Subcutaneous abdominal adipose tissue (tissue), 5 donors: Measurements from ENCODE around the gene PIM1.

Source experiments
- H3K27ac ChIP-seq: one replicate; pipeline ENCODE4 v1.7.0; 2013; ENCODE audit warnings: low read depth, mild to moderate bottlenecking, inconsistent platforms, low read length, moderate library complexity
- H3K27me3 ChIP-seq, 5 donors: one replicate each; pipeline ENCODE4 v1.7.0; 2013; ENCODE audit warnings: low read length in 5 of 5, inconsistent platforms in 1 of 5; ENCODE audit not compliant: control insufficient read depth in 5 of 5, insufficient read depth in 4 of 5
- H3K36me3 ChIP-seq, 5 donors: one replicate each; pipeline ENCODE4 v1.7.0; 2013; ENCODE audit warnings: low read length in 5 of 5; ENCODE audit not compliant: control insufficient read depth in 5 of 5, insufficient read depth in 5 of 5
- H3K4me1 ChIP-seq, 5 donors: one replicate each; pipeline ENCODE4 v1.7.0; 2013; ENCODE audit warnings: low read length in 5 of 5, mild to moderate bottlenecking in 3 of 5, moderate library complexity in 1 of 5; ENCODE audit not compliant: control insufficient read depth in 5 of 5, insufficient read depth in 5 of 5
- H3K4me3 ChIP-seq, 5 donors: one replicate each; pipeline ENCODE4 v1.7.0; 2013; ENCODE audit warnings: low read length in 5 of 5, low read depth in 1 of 5
- H3K9ac ChIP-seq, 5 donors: one replicate each; pipeline ENCODE4 v1.7.0; 2013; ENCODE audit warnings: low read length in 5 of 5, mild to moderate bottlenecking in 4 of 5, moderate library complexity in 3 of 5
- H3K9me3 ChIP-seq, 5 donors: one replicate each; pipeline ENCODE4 v1.7.0; 2013; ENCODE audit warnings: low read length in 5 of 5; ENCODE audit not compliant: control insufficient read depth in 5 of 5
- donor health status: healthy.
- donor health status: healthy.
- donor health status: healthy.
- donor health status: healthy.
- donor health status: healthy.

PIM1 gene

GRCh38 chr6:37205175-37205996, 35.4 kb downstream of the PIM1 start:
- Histone ChIP-seq H3K27ac (no peak overlapping the region), H3K27me3 (no peaks in the 10 kb centered on the region), H3K9ac (no peak overlapping the region), H3K4me3 (no peak overlapping the region), H3K4me1 (peaks cover 0 to 3% (median 0%) of the 10 kb centered on the region in 5 donors), H3K9me3 (no peaks in the 10 kb centered on the region), H3K36me3 (no peaks in the 10 kb centered on the region)

- H3K27me3 ChIP-seq = no peaks in the 10 kb centered on the region
- no peak overlapping the region for H3K9ac ChIP-seq
- H3K36me3 ChIP-seq = no peaks in the 10 kb centered on the region
- H3K9me3 ChIP-seq = no peaks in the 10 kb centered on the region
- no peak overlapping the region for H3K4me3 ChIP-seq
- H3K4me1 ChIP-seq = peaks cover 0 to 3% (median 0%) of the 10 kb centered on the region in 5 donors
- no peak overlapping the region for H3K27ac ChIP-seq
Observed at GRCh38 chr6:37205997-37206340, 36.0 kb downstream of the PIM1 start.

- Histone ChIP-seq H3K27ac (no peak overlapping the region), H3K36me3 (no peaks in the 10 kb centered on the region), H3K4me3 (no peak overlapping the region), H3K27me3 (no peaks in the 10 kb centered on the region), H3K9me3 (no peaks in the 10 kb centered on the region), H3K9ac (no peak overlapping the region), H3K4me1 (peaks cover 0 to 3% (median 0%) of the 10 kb centered on the region in 5 donors)
Observed at GRCh38 chr6:37206622-37207021, 36.7 kb downstream of the PIM1 start.

GRCh38 chr6:37207903-37208456, 38.0 kb downstream of the PIM1 start:
- H3K36me3 ChIP-seq = no peaks in the 10 kb centered on the region
- no peaks in the 10 kb centered on the region for H3K27me3 ChIP-seq
- H3K27ac ChIP-seq = no peak overlapping the region
- no peak overlapping the region for H3K9ac ChIP-seq
- peaks cover 0 to 3% (median 0%) of the 10 kb centered on the region in 5 donors for H3K4me1 ChIP-seq
- no peak overlapping the region for H3K4me3 ChIP-seq
- no peaks in the 10 kb centered on the region for H3K9me3 ChIP-seq

- no peak overlapping the region for H3K4me3 ChIP-seq
- H3K36me3 ChIP-seq = no peaks in the 10 kb centered on the region
- H3K9me3 ChIP-seq = no peaks in the 10 kb centered on the region
- H3K27me3 ChIP-seq = no peaks in the 10 kb centered on the region
- H3K9ac ChIP-seq = no peak overlapping the region
- no peak overlapping the region for H3K27ac ChIP-seq
- peaks cover 0 to 3% (median 0%) of the 10 kb centered on the region in 5 donors for H3K4me1 ChIP-seq
Observed at GRCh38 chr6:37208793-37209192, 38.8 kb downstream of the PIM1 start.

DNA sequence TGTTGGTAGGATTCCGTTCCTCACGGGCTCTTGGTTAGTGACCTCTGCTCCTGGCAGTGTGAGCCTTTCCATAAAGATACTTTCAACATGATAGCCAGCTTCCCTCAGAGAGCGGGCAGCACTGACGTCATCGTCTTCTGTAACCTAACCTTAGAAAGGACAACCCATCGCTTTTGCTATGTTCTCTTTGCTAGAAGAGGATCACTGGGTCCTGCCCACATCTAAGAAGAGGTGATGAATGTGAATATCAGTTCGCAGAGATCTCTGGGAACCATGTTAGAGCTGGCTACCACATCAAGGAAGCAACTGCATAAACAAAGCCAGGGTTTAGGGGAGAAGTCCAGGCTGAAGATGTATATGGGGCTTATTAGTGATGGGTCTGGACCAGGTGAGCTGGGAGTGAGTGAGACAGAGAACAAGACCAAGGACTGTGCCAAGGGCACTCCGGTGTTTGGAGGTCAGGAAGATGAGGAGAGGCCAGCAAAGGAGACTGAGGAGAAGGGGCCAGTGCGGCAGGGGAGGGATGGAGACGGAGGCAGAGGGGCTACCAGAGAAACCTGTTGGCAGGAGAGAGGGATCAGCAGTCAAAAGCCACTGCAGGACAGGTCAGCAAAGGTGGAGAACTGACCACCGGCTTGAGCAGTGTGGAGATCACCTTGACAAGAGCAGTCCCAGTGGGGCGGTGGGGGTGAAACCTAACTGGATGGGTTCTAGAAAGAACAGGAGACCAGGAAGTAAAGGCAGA, 39.7 kb downstream of the PIM1 start:
- peaks cover 0 to 3% (median 0%) of the 10 kb centered on the region in 5 donors for H3K4me1 ChIP-seq
- H3K4me3 ChIP-seq = no peak overlapping the region
- no peaks in the 10 kb centered on the region for H3K27me3 ChIP-seq
- H3K36me3 ChIP-seq = no peaks in the 10 kb centered on the region
- H3K9ac ChIP-seq = no peak overlapping the region
- no peaks in the 10 kb centered on the region for H3K9me3 ChIP-seq
- no peak overlapping the region for H3K27ac ChIP-seq

GRCh38 chr6:37210313-37210968, 40.5 kb downstream of the PIM1 start:
- H3K9me3 ChIP-seq = no peaks in the 10 kb centered on the region
- H3K4me3 ChIP-seq = no peak overlapping the region
- H3K27me3 ChIP-seq = no peaks in the 10 kb centered on the region
- no peak overlapping the region for H3K9ac ChIP-seq
- H3K4me1 ChIP-seq = peaks cover 0 to 3% (median 0%) of the 10 kb centered on the region in 5 donors
- no peaks in the 10 kb centered on the region for H3K36me3 ChIP-seq
- H3K27ac ChIP-seq = no peak overlapping the region

DNA sequence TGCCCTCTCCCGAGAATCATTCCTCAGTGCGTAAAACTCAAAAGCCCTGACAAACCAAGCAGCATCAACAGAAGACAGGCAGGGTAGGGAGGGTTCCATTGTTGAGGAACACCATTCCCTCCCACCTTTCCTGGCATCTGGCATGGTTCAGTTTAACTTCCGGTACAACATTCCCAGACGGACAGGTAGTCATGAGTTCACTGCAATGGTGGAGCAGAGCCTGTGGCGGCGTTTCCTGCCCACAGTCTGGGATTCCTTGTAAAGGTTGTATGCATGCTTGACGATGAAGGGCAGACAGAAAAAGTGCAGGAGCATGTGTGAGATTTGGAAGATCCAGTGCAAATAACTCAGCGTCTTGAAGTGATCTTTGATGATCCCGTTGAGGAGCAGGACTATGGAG, 42.3 kb downstream of the PIM1 start:
- no peaks in the 10 kb centered on the region for H3K27me3 ChIP-seq
- no peak overlapping the region for H3K9ac ChIP-seq
- H3K9me3 ChIP-seq = no peaks in the 10 kb centered on the region
- H3K36me3 ChIP-seq = no peaks in the 10 kb centered on the region
- no peak overlapping the region for H3K4me3 ChIP-seq
- H3K4me1 ChIP-seq = peaks cover 0 to 3% (median 0%) of the 10 kb centered on the region in 5 donors
- no peak overlapping the region for H3K27ac ChIP-seq

DNA sequence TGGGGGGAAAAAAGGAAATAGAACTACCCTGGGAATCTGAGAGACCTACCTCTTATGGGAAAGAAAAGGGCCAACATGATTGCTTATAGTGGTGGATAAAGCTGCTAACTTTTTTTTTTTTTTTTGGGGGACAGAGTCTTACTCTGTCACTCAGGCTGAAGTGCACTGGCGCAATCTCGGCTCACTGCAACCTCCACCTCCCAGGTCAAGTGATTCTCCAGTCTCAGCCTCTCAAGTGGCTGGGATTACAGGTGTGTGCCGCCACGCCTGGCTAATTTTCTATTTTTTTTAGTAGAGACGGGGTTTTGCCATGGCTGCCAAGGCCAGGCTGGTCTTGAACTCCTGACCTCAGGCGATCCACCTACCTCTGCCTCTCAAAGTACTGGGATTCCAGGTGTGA, 48.1 kb downstream of the PIM1 start:
- H3K9me3 ChIP-seq = no peaks in the 10 kb centered on the region
- H3K4me3 ChIP-seq = no peak overlapping the region
- H3K27me3 ChIP-seq = no peaks in the 10 kb centered on the region
- no peaks in the 10 kb centered on the region for H3K36me3 ChIP-seq
- H3K27ac ChIP-seq = no peak overlapping the region
- H3K4me1 ChIP-seq = peaks cover 0 to 14% (median 12%) of the 10 kb centered on the region in 5 donors
- H3K9ac ChIP-seq = no peak overlapping the region

GRCh38 chr6:37218511-37218910, 48.6 kb downstream of the PIM1 start:
- Histone ChIP-seq H3K4me3 (no peak overlapping the region), H3K9me3 (no peaks in the 10 kb centered on the region), H3K27ac (no peak overlapping the region), H3K9ac (no peak overlapping the region), H3K27me3 (no peaks in the 10 kb centered on the region), H3K4me1 (peaks cover 0 to 14% (median 12%) of the 10 kb centered on the region in 5 donors), H3K36me3 (no peaks in the 10 kb centered on the region)
